BE2C (cell line): Measurements from ENCODE around the gene CHCHD6.

Source experiments
- DNase-seq: peaks from one replicate; pipeline ENCODE4 v3.0.0-alpha.2; 2020
- H3K27me3 ChIP-seq: fragments of 250-450 bp; sonication (Bioruptor Pico); 2 replicates; pipeline ENCODE4 v1.5.1; 2020; ENCODE audit warnings: mild to moderate bottlenecking
- H3K36me3 ChIP-seq: fragments of 250-450 bp; sonication (Bioruptor Pico); 2 replicates; pipeline ENCODE4 v1.5.1; 2020; ENCODE audit warnings: mild to moderate bottlenecking
- H3K4me1 ChIP-seq: fragments of 250-450 bp; sonication (Bioruptor Pico); 2 replicates; pipeline ENCODE4 v1.5.1; 2020
- H3K4me3 ChIP-seq: 2 replicates; pipeline ENCODE4 v1.5.1; 2011; ENCODE audit warnings: low read depth, low read length
- H3K9me3 ChIP-seq: fragments of 250-450 bp; sonication (Bioruptor Pico); 2 replicates; pipeline ENCODE4 v1.5.1; 2020
- TF ChIP-seq, protein P1 (sequence below): IDR thresholded peaks from 2 replicates; pipeline ENCODE4 v1.5.1; 2012; ENCODE audit warnings: mild to moderate bottlenecking, low read depth, low read length

Gene CHCHD6

GRCh38 chr3:126747768-126748167, 43.7 kb downstream of the CHCHD6 start:
- Histone ChIP-seq H3K9me3 (no peaks in the 10 kb centered on the region), H3K27me3 (no peaks in the 10 kb centered on the region), H3K4me1 (peaks cover 12% of the 10 kb centered on the region), H3K36me3 (peaks cover 2% of the 10 kb centered on the region; the same call in 1 of the 2 replicates), H3K4me3 (no peak overlapping the region)
- no peak for DNase-seq
- TF ChIP-seq, protein P1, sequence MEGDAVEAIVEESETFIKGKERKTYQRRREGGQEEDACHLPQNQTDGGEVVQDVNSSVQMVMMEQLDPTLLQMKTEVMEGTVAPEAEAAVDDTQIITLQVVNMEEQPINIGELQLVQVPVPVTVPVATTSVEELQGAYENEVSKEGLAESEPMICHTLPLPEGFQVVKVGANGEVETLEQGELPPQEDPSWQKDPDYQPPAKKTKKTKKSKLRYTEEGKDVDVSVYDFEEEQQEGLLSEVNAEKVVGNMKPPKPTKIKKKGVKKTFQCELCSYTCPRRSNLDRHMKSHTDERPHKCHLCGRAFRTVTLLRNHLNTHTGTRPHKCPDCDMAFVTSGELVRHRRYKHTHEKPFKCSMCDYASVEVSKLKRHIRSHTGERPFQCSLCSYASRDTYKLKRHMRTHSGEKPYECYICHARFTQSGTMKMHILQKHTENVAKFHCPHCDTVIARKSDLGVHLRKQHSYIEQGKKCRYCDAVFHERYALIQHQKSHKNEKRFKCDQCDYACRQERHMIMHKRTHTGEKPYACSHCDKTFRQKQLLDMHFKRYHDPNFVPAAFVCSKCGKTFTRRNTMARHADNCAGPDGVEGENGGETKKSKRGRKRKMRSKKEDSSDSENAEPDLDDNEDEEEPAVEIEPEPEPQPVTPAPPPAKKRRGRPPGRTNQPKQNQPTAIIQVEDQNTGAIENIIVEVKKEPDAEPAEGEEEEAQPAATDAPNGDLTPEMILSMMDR, result no peak

DNA sequence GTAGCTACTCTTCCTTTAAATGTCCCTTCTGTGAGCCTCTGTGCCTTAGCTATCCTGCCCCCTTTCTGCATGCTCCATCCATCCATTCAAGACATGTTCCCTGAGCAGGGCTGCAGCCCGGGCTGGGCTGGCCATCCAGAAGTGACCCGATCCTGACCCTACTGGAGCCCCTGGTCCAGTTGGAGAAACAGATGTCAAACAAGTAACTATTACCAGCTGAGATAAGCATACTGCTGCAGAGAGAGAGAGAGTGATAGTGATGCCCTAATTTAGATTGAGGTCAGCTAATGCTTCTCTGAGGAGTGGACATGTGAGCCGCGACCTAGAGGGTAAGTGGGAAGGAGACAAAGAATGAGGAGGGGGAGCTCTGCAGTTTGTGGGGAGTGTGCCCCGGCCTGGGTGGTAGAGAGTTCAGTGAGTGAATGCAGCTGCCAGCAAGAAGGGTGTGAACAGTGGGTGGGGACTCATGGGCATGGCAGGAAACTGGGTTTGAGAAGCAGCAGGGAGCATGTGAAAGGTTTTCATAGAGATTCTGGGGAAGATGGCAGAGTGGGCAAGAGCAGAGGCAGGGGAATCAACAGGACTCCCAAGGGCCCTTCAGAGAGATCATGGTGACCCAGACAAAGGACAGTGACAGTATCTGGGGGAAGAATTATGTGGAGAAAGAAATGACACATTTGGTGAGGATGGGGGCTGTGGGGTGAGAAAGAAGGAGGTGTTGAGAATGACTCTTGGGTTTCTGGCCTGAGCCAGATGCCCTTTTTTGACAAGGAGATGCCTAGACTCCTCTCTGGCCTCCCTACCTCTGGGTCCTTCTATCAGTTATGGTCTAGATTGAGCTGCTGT, 44.9 kb downstream of the CHCHD6 start:
- Histone ChIP-seq H3K4me1 (peaks cover 16% of the 10 kb centered on the region), H3K36me3 (peaks cover 2% of the 10 kb centered on the region; the same call in 1 of the 2 replicates), H3K27me3 (no peaks in the 10 kb centered on the region), H3K9me3 (no peaks in the 10 kb centered on the region), H3K4me3 (no peak overlapping the region)
- DNase-seq, result no peak
- TF ChIP-seq, protein P1, result no peak

DNA sequence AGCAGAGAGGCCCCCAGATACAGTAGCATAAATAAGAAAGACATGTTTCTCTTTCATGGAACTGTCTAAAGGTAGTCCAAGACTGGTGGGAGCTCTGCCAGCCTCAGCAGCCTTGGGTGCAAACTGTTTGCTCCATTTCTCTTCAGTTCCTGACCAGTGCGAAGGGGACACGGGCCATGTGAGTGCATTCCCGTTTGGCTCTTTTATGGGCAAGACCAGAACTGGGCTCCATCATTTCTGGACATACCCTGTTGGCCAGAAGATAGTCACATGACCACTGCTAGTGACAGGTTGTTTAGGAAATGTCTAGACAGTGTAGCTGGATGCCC, 45.5 kb downstream of the CHCHD6 start:
- H3K36me3 ChIP-seq, result peaks cover 2% of the 10 kb centered on the region; the same call in 1 of the 2 replicates
- TF ChIP-seq, protein P1, result no peak
- no peaks in the 10 kb centered on the region for H3K9me3 ChIP-seq
- DNase-seq, result no peak
- H3K4me3 ChIP-seq, result no peak overlapping the region
- peaks cover 16% of the 10 kb centered on the region for H3K4me1 ChIP-seq
- no peaks in the 10 kb centered on the region for H3K27me3 ChIP-seq

GRCh38 chr3:126749931-126750755, 46.1 kb downstream of the CHCHD6 start:
- Histone ChIP-seq H3K4me1 (peaks cover 16% of the 10 kb centered on the region), H3K9me3 (no peaks in the 10 kb centered on the region), H3K4me3 (no peak overlapping the region), H3K27me3 (no peaks in the 10 kb centered on the region), H3K36me3 (peaks cover 2% of the 10 kb centered on the region; the same call in 1 of the 2 replicates)
- DNase-seq, result no peak
- TF ChIP-seq, protein P1, result no peak

- H3K36me3 ChIP-seq, result peaks cover 2% of the 10 kb centered on the region; the same call in 1 of the 2 replicates
- no peaks in the 10 kb centered on the region for H3K27me3 ChIP-seq
- TF ChIP-seq, protein P1, result no peak
- peaks cover 16% of the 10 kb centered on the region for H3K4me1 ChIP-seq
- no peaks in the 10 kb centered on the region for H3K9me3 ChIP-seq
- no peak overlapping the region for H3K4me3 ChIP-seq
- no peak for DNase-seq
Observed at GRCh38 chr3:126750756-126751121, 46.7 kb downstream of the CHCHD6 start.
